HG02610 (cell line): ENCODE results near the gene MAMLD1.
"Not testable (repeated sequence)": the region's sequence is repeated elsewhere in the genome, so short reads cannot be mapped to it uniquely, and the experiment has no call there.

Experiments used
- ATAC-seq: cut with Tn5 transposase; IDR thresholded peaks from one replicate; pipeline ENCODE4 v1.9.1; 2021; ENCODE audit warnings: mild to moderate bottlenecking, moderate library complexity; ENCODE audit not compliant: unreplicated experiment

The MAMLD1 gene

GRCh38 chrX:150362599-150363481 lies at the start of gene MAMLD1:
Gene MAMLD1, plus strand, starts transcription at chrX:150363317. Its CDS starts 82,200 bp downstream, at chrX:150445517.
- no peak for ATAC-seq

GRCh38 chrX:150313514-150313913 lies 49.6 kb upstream of the MAMLD1 start:
- ATAC-seq, result no peak

- ATAC-seq, result no peak
These were observed 48.9 kb upstream of the MAMLD1 start for GRCh38 chrX:150314186-150314585.

- ATAC-seq, result no peak
These were observed 46.6 kb upstream of the MAMLD1 start for GRCh38 chrX:150316564-150316963.

- ATAC-seq, result no peak
These were observed 40.1 kb upstream of the MAMLD1 start for GRCh38 chrX:150323020-150323419.

- no peak for ATAC-seq
These were observed 38.9 kb upstream of the MAMLD1 start for GRCh38 chrX:150324035-150324728.

- ATAC-seq, result no peak
These were observed 38.2 kb upstream of the MAMLD1 start for GRCh38 chrX:150324919-150325318.

GRCh38 chrX:150326541-150327247 lies 36.4 kb upstream of the MAMLD1 start:
- no peak for ATAC-seq

- ATAC-seq, result no peak
These were observed 33.8 kb upstream of the MAMLD1 start for GRCh38 chrX:150329282-150329681.

GRCh38 chrX:150329868-150330267 lies 33.2 kb upstream of the MAMLD1 start:
- no peak for ATAC-seq

- no peak for ATAC-seq
These were observed 31.1 kb upstream of the MAMLD1 start for GRCh38 chrX:150332023-150332422.

- no peak for ATAC-seq
These were observed 29.0 kb upstream of the MAMLD1 start for GRCh38 chrX:150334100-150334499.

GRCh38 chrX:150334981-150335380 lies 28.1 kb upstream of the MAMLD1 start:
- ATAC-seq, result no peak

- no peak for ATAC-seq
These were observed 26.1 kb upstream of the MAMLD1 start for GRCh38 chrX:150337026-150337425.

GRCh38 chrX:150337536-150337935 lies 25.6 kb upstream of the MAMLD1 start:
- ATAC-seq, result no peak

GRCh38 chrX:150338615-150339014 lies 24.5 kb upstream of the MAMLD1 start:
- no peak for ATAC-seq

GRCh38 chrX:150339736-150340135 lies 23.4 kb upstream of the MAMLD1 start:
- no peak for ATAC-seq

GRCh38 chrX:150340326-150340725 lies 22.8 kb upstream of the MAMLD1 start:
- ATAC-seq, result not testable (repeated sequence)

GRCh38 chrX:150347471-150347870 lies 15.6 kb upstream of the MAMLD1 start:
- ATAC-seq, result no peak

GRCh38 chrX:150348365-150348764 lies 14.8 kb upstream of the MAMLD1 start:
- no peak for ATAC-seq

GRCh38 chrX:150352114-150352513 lies 11.0 kb upstream of the MAMLD1 start:
- no peak for ATAC-seq
